ENCODE results near the gene BRF1.

DNA sequence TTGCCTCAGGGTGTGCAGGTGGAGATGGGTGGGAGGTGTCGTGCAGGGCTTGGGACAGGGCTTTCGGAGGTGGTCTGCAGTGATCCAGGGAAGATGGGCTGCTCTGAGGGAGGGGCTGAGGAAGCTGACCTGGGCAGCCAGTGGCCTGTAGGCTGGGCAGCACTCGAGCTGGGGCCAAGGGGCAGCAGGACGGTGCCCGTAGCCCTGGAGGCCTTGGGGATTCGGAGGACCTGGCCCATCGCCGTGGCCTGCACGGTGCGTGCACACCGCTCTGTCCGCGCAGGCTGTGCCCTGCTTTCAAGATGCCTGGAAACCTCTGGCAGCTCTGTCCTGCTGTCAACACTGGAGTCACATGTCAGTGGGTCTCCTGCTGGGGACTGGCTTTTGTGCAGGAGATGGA is 22.9 kb upstream of the BRF1 start:
- TF ChIP-seq, protein P1, sequence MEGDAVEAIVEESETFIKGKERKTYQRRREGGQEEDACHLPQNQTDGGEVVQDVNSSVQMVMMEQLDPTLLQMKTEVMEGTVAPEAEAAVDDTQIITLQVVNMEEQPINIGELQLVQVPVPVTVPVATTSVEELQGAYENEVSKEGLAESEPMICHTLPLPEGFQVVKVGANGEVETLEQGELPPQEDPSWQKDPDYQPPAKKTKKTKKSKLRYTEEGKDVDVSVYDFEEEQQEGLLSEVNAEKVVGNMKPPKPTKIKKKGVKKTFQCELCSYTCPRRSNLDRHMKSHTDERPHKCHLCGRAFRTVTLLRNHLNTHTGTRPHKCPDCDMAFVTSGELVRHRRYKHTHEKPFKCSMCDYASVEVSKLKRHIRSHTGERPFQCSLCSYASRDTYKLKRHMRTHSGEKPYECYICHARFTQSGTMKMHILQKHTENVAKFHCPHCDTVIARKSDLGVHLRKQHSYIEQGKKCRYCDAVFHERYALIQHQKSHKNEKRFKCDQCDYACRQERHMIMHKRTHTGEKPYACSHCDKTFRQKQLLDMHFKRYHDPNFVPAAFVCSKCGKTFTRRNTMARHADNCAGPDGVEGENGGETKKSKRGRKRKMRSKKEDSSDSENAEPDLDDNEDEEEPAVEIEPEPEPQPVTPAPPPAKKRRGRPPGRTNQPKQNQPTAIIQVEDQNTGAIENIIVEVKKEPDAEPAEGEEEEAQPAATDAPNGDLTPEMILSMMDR (IDR thresholded peaks at IDR 0.05) = no peak
- TF ChIP-seq POLR2A (IDR thresholded peaks at IDR 0.05) = no peak

Data from esophagus squamous epithelium (tissue), 4 donors.